GM19397 (cell line): ENCODE results near the gene PLA2G4B.
A peak's percentile ranks its signal among the peaks of the same experiment; 100 is the strongest.
"Not testable (repeated sequence)": the region's sequence is repeated elsewhere in the genome, so short reads cannot be mapped to it uniquely, and the experiment has no call there.

Experiments
- ATAC-seq: cut with Tn5 transposase; IDR thresholded peaks from one replicate; pipeline ENCODE4 v1.9.1; 2021; ENCODE audit warnings: mild to moderate bottlenecking, moderate library complexity; ENCODE audit not compliant: unreplicated experiment

The PLA2G4B gene

GRCh38 chr15:41825572-41826535 is 12.8 kb upstream of the PLA2G4B start:
- no peak for ATAC-seq

- no peak for ATAC-seq
Measured at GRCh38 chr15:41827290-41827879, 11.3 kb upstream of the PLA2G4B start.

DNA sequence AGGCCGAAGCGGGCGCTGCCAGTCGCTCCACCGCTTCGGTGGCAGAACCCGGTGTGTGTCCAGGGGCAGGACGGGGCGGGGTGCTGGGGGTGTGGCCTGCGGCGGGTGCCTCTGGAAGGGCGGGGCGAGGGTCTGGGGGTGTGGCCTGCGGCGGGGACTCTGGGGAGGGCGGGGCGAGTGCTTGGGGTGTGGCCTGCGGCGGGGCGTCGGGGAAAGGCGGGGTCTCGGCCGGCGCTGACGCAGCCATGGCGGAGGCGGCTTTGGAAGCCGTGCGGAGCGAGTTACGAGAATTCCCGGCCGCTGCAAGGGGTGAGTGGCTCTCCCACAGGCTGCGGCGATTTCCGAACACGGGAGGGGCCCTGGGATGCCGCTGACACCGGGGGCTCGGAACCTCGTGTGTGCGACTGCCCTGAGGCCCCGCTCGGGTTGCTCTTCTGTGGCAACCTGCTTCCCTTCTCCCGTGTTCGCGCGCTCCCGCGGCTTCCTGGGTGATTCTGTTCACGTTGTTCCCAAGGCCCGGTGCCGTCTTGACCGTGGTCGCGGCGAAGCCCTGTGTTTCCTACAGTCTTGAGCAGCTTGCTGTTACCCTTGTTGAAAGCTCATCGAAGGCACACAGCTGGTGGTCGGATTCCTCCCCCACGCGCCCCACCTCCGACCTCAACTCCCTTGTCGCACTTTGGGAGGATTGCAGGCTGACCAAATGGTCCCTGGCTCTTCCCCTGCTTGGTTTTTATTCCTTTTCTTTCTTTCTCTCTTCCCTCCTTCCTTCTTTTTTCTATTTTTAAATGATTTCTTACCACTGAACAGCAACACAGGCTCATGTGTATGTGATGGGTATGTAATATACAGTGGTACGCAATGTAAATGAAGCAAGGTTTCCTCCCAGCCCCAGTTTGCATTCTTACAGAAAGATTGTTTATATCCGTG is 10.5 kb upstream of the PLA2G4B start, which contains the start of gene JMJD7:
TSS of gene JMJD7 (plus strand) at position 213 of the 927 bp plus-strand sequence. CDS start at position 246, 33 bp downstream.
- ATAC-seq = peak; percentile 73

DNA sequence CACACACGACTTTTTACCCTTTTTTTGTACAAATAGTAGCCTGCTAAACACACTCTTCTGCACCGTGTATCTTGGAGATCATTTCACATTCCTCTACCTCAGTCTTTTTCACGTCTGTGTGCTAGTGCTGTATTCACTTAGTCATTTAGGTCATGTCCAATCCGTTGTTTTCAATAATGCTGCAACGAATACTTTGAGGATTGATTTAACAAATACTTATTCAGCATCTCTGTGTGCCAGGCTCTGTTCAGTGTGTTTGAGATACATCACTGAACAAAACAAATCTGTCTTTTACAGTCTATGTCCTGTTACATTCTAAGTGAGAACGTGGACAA is 9.9 kb upstream of the PLA2G4B start:
- ATAC-seq = no peak

DNA sequence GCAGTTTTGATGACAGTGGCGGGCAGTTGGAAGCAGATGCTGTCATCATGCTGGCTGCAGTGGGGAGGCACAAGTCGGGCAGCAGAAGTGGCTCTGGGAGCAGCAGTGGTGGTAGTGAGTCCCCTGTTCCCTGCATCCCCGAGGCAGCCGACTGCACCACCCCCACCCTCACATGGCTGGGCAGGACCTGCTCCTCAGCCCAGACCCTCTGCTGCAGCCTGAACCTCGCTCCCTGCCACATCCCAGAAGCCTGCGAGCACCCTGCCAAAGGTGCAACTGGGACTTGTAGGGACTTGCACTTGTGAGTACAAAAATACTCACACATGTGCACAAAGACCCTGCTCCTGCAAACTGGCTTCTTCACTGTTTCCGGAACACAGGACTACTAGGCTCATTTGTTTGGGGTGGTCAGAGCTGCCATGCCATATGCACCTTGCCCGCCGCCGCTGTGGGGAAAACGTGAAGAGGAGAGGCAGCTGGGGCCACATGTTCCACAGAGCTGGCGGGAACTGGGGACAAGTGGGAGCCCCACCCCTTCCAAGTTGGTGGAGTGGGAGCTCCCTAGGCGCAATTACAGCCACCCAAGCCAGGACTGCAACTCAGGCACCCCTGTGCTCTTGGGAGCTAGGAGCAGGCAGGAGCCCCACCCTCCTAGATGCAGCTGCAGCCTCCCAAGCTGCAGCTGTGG is 8.5 kb upstream of the PLA2G4B start:
- no peak for ATAC-seq

DNA sequence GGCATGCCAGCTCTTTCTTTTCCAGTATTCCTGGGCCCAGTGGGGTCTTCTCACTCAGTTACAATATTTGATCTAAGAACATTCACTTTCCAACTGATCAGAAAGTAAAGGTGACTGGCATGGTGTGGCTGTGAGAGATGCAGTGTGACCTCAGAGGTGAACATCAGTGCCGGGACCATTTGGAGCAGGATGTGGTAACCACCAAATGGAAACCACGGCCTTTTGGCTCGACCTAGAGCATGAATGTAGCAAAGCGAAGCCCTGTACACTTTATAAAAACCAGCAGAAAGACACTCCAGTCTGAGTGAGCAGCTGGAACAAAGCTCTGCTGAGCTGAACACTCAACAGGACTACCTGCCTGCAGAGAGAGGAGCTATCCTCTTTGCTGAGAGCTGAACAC is 7.4 kb upstream of the PLA2G4B start:
- not testable (repeated sequence) for ATAC-seq

GRCh38 chr15:41832208-41832607 is 6.4 kb upstream of the PLA2G4B start:
- no peak for ATAC-seq

- ATAC-seq = no peak
Measured at GRCh38 chr15:41832875-41833274, 5.8 kb upstream of the PLA2G4B start.

- no peak for ATAC-seq
Measured at GRCh38 chr15:41834096-41834495, 4.6 kb upstream of the PLA2G4B start.

DNA sequence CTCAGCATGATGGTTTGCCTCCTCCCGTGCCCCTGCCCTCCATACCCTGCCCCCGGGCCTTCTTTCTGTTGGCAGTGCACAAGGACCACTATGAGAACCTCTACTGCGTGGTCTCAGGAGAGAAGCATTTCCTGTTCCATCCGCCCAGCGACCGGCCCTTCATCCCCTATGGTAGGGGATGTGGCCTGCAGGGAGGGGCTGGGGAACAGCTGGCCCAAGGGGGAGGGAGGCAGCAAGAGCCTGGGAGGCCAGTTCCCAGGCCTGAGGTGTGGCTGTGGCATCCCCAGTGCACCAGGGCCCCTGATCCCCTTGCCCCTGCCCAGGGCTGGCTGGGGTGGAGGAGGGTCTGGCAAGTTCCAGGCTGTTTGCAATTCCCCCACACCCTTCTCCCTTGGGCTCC is 2.6 kb upstream of the PLA2G4B start:
- no peak for ATAC-seq

- ATAC-seq = no peak
Measured at GRCh38 chr15:41836713-41837454, 1.8 kb upstream of the PLA2G4B start.

GRCh38 chr15:41839781-41840491 is 1.3 kb downstream of the PLA2G4B start:
- ATAC-seq = no peak

GRCh38 chr15:41840673-41841072 is 2.0 kb downstream of the PLA2G4B start:
- no peak for ATAC-seq

GRCh38 chr15:41841131-41841530 is 2.5 kb downstream of the PLA2G4B start:
- ATAC-seq = no peak

GRCh38 chr15:41842229-41842628 is 3.6 kb downstream of the PLA2G4B start:
- no peak for ATAC-seq

DNA sequence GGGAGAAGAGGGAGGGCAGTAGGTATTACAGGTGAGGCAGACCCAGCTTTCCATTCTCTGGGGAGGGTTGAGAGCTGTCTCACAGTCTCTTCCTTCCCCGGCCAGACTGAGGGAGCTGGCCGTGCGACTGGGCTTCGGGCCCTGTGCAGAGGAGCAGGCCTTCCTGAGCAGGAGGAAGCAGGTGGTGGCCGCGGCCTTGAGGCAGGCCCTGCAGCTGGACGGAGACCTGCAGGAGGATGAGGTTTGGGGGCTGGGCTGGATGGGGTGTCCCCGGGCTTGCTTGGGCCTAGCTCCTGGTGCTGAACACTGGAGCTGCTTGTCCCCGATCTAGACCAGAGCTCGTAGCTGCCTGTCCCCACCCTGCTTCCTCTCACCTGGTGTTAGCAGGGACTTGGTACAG is 4.9 kb downstream of the PLA2G4B start:
- no peak for ATAC-seq

DNA sequence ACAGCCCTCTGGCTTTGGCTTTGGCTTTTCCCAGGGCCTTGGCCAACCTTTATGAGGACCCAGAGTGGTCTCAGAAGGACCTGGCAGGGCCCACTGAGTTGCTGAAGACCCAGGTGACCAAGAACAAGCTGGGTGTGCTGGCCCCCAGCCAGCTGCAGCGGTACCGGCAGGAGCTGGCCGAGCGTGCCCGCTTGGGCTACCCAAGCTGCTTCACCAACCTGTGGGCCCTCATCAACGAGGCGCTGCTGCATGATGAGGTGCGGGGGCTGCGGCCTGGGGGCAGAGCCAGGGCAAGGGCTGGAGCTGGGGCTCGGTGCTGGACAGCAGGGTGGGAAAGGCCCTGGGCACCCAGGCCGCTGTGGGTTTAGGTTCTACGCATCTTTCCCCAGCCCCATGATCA is 6.2 kb downstream of the PLA2G4B start:
- no peak for ATAC-seq

DNA sequence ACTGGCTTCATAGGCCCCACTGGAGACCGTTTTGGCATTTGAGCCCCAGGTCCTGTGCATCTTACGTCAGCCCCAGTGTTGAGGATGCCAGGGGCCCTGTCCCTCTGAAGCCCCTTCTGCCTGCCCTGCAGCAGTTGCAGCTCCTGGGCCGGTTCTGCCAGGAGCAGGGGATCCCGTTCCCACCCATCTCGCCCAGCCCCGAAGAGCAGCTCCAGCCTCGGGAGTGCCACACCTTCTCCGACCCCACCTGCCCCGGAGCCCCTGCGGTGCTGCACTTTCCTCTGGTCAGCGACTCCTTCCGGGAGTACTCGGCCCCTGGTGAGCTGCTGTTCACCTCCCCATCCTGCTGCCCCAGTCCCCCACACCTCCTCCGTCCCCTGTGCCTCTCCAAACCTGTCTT is 8.6 kb downstream of the PLA2G4B start:
- ATAC-seq = no peak

DNA sequence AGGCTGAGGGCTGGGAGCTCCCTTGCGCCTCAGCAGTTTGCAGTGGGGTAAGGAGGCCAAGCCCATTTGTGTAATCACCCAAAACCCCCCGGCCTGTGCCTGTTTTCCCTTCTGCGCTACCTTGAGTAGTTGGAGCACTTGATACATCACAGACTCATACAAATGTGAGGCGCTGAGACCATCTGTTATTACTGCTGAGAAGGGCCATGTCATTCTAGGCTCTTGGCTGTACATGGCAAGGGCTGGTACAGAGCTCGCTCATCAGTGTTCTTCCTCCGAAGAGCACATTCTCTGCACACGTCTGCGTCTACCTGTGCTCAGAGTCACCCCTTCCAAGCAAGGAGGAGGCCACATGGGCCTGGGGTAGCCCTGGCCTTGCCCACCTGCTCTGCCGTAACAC is 9.3 kb downstream of the PLA2G4B start:
- ATAC-seq = no peak
